ENCODE results near the gene MED12L. TPM values are rescaled to one million over a fixed set of nuclear protein-coding genes. Genes with fewer than 3 reads are reported as not detected.

Gene MED12L
- total RNA-seq, 2 donors from 2014 or later = 3.3 to 6.4 TPM

- no peak overlapping the region for H3K4me3 Mint-ChIP-seq
Observed at GRCh38 chr3:151432616-151433372, 347.3 kb downstream of the MED12L start.

GRCh38 chr3:151434151-151434890, 348.9 kb downstream of the MED12L start:
- no peak for ATAC-seq (replicated peaks)
- Mint-ChIP-seq H3K27me3 (peaks cover under 1% of the 10 kb centered on the region), H3K4me1 (no peaks in the 10 kb centered on the region), H3K9me3 (no peaks in the 10 kb centered on the region), H3K4me3 (no peak overlapping the region), H3K27ac (no peak overlapping the region), H3K36me3 (ENCODE audit: low read depth) (no peaks in the 10 kb centered on the region)

More at GRCh38 chr3:151432616-151433372, 347.3 kb downstream of the MED12L start:
- H3K36me3 Mint-ChIP-seq (ENCODE audit: low read depth) = no peaks in the 10 kb centered on the region
- peaks cover 3% of the 10 kb centered on the region for H3K27me3 Mint-ChIP-seq
- H3K27ac Mint-ChIP-seq = no peak overlapping the region
- H3K4me1 Mint-ChIP-seq = no peaks in the 10 kb centered on the region
- no peak for ATAC-seq (replicated peaks)
- no peaks in the 10 kb centered on the region for H3K9me3 Mint-ChIP-seq

- H3K27ac Mint-ChIP-seq = no peak overlapping the region
- no peak overlapping the region for H3K4me3 Mint-ChIP-seq
- no peaks in the 10 kb centered on the region for H3K4me1 Mint-ChIP-seq
- no peaks in the 10 kb centered on the region for H3K27me3 Mint-ChIP-seq
- H3K36me3 Mint-ChIP-seq (ENCODE audit: low read depth) = no peaks in the 10 kb centered on the region
- H3K9me3 Mint-ChIP-seq = no peaks in the 10 kb centered on the region
- no peak for ATAC-seq (replicated peaks)
Observed at GRCh38 chr3:151436675-151437446, 351.4 kb downstream of the MED12L start.

- no peak overlapping the region for H3K27ac Mint-ChIP-seq
- H3K4me1 Mint-ChIP-seq = no peaks in the 10 kb centered on the region
- H3K4me3 Mint-ChIP-seq = no peak overlapping the region
- no peaks in the 10 kb centered on the region for H3K27me3 Mint-ChIP-seq
- H3K36me3 Mint-ChIP-seq (ENCODE audit: low read depth) = no peaks in the 10 kb centered on the region
- ATAC-seq (replicated peaks) = no peak
- H3K9me3 Mint-ChIP-seq = no peaks in the 10 kb centered on the region
Observed at GRCh38 chr3:151437906-151438305, 352.4 kb downstream of the MED12L start.

- no peak overlapping the region for H3K27ac Mint-ChIP-seq
Observed at GRCh38 chr3:151439652-151440125, 354.2 kb downstream of the MED12L start.

GRCh38 chr3:151440940-151441339, 355.5 kb downstream of the MED12L start:
- Mint-ChIP-seq H3K36me3 (ENCODE audit: low read depth) (no peaks in the 10 kb centered on the region), H3K4me3 (no peak overlapping the region), H3K27ac (no peak overlapping the region), H3K27me3 (peaks cover 6% of the 10 kb centered on the region), H3K9me3 (no peaks in the 10 kb centered on the region), H3K4me1 (no peaks in the 10 kb centered on the region)
- ATAC-seq (replicated peaks) = no peak

More at GRCh38 chr3:151439652-151440125, 354.2 kb downstream of the MED12L start:
- Mint-ChIP-seq H3K36me3 (ENCODE audit: low read depth) (no peaks in the 10 kb centered on the region), H3K9me3 (no peaks in the 10 kb centered on the region), H3K4me1 (no peaks in the 10 kb centered on the region), H3K27me3 (no peaks in the 10 kb centered on the region), H3K4me3 (no peak overlapping the region)
- peak; percentile 39 for ATAC-seq (replicated peaks)

- no peaks in the 10 kb centered on the region for H3K9me3 Mint-ChIP-seq
Observed at GRCh38 chr3:151443583-151443982, 358.1 kb downstream of the MED12L start.

GRCh38 chr3:151445273-151446001, 360.0 kb downstream of the MED12L start:
- no peak for ATAC-seq (replicated peaks)
- Mint-ChIP-seq H3K36me3 (ENCODE audit: low read depth) (no peaks in the 10 kb centered on the region), H3K27ac (no peak overlapping the region), H3K4me3 (no peak overlapping the region), H3K27me3 (peaks cover 17% of the 10 kb centered on the region), H3K9me3 (no peaks in the 10 kb centered on the region), H3K4me1 (no peaks in the 10 kb centered on the region)

More at GRCh38 chr3:151443583-151443982, 358.1 kb downstream of the MED12L start:
- no peaks in the 10 kb centered on the region for H3K36me3 Mint-ChIP-seq (ENCODE audit: low read depth)
- ATAC-seq (replicated peaks) = no peak
- H3K27ac Mint-ChIP-seq = no peak overlapping the region
- H3K4me3 Mint-ChIP-seq = no peak overlapping the region
- peaks cover 14% of the 10 kb centered on the region for H3K27me3 Mint-ChIP-seq
- H3K4me1 Mint-ChIP-seq = no peaks in the 10 kb centered on the region

- Mint-ChIP-seq H3K27ac (no peak overlapping the region), H3K4me3 (no peak overlapping the region), H3K4me1 (no peaks in the 10 kb centered on the region), H3K9me3 (no peaks in the 10 kb centered on the region), H3K27me3 (peaks cover 17% of the 10 kb centered on the region), H3K36me3 (ENCODE audit: low read depth) (no peaks in the 10 kb centered on the region)
- no peak for ATAC-seq (replicated peaks)
Observed at GRCh38 chr3:151446002-151446340, 360.5 kb downstream of the MED12L start.

- Mint-ChIP-seq H3K27ac (no peak overlapping the region), H3K4me3 (no peak overlapping the region), H3K36me3 (ENCODE audit: low read depth) (no peaks in the 10 kb centered on the region), H3K27me3 (peaks cover 5% of the 10 kb centered on the region), H3K9me3 (no peaks in the 10 kb centered on the region), H3K4me1 (peaks cover 4% of the 10 kb centered on the region)
- no peak for ATAC-seq (replicated peaks)
Observed at GRCh38 chr3:151452368-151452767, 366.9 kb downstream of the MED12L start.

- ATAC-seq (replicated peaks) = no peak
- Mint-ChIP-seq H3K27me3 (peaks cover 5% of the 10 kb centered on the region), H3K36me3 (ENCODE audit: low read depth) (no peaks in the 10 kb centered on the region), H3K27ac (no peak overlapping the region), H3K4me3 (no peak overlapping the region), H3K9me3 (no peaks in the 10 kb centered on the region), H3K4me1 (peaks cover 4% of the 10 kb centered on the region)
Observed at GRCh38 chr3:151452841-151453240, 367.4 kb downstream of the MED12L start.

- H3K9me3 Mint-ChIP-seq = no peaks in the 10 kb centered on the region
- H3K4me3 Mint-ChIP-seq = no peak overlapping the region
- H3K27me3 Mint-ChIP-seq = peaks cover 6% of the 10 kb centered on the region
- no peak overlapping the region for H3K27ac Mint-ChIP-seq
- H3K4me1 Mint-ChIP-seq = peaks cover 4% of the 10 kb centered on the region
- ATAC-seq (replicated peaks) = no peak
- no peaks in the 10 kb centered on the region for H3K36me3 Mint-ChIP-seq (ENCODE audit: low read depth)
Observed at GRCh38 chr3:151456065-151456464, 370.6 kb downstream of the MED12L start.

- peaks cover 16% of the 10 kb centered on the region for H3K27me3 Mint-ChIP-seq
- H3K36me3 Mint-ChIP-seq (ENCODE audit: low read depth) = no peaks in the 10 kb centered on the region
- H3K4me3 Mint-ChIP-seq = no peak overlapping the region
- no peak for ATAC-seq (replicated peaks)
- no peak overlapping the region for H3K27ac Mint-ChIP-seq
- no peaks in the 10 kb centered on the region for H3K4me1 Mint-ChIP-seq
- no peaks in the 10 kb centered on the region for H3K9me3 Mint-ChIP-seq
Observed at GRCh38 chr3:151459358-151459757, 373.9 kb downstream of the MED12L start.

GRCh38 chr3:151460228-151460627, 374.8 kb downstream of the MED12L start:
- H3K27me3 Mint-ChIP-seq = peaks cover 23% of the 10 kb centered on the region
- H3K4me1 Mint-ChIP-seq = no peaks in the 10 kb centered on the region
- no peak overlapping the region for H3K4me3 Mint-ChIP-seq

More at GRCh38 chr3:151460228-151460627, 374.8 kb downstream of the MED12L start:
- no peaks in the 10 kb centered on the region for H3K36me3 Mint-ChIP-seq (ENCODE audit: low read depth)
- H3K9me3 Mint-ChIP-seq = no peaks in the 10 kb centered on the region
- ATAC-seq (replicated peaks) = no peak
- no peak overlapping the region for H3K27ac Mint-ChIP-seq

Measured in activated T-helper 17 cell treated with anti-CD3 and anti-CD28 coated beads, Interleukin-2, amount 50 U/mL, for 72 hours (primary cell).